OCI-M2 (cell line): ENCODE data around the gene TRPV3.

Source experiments
- DNase-seq: peaks from one replicate; lab custom pipeline; 2025; ENCODE audit not compliant: unreplicated experiment; lab: John Stamatoyannopoulos, UW

The TRPV3 gene

GRCh38 chr17:3547628-3548027 lies 10.0 kb downstream of the TRPV3 start:
- no peak for DNase-seq

- DNase-seq: no peak
Measured at GRCh38 chr17:3546997-3547396, 10.6 kb downstream of the TRPV3 start.

GRCh38 chr17:3546521-3546920 lies 11.1 kb downstream of the TRPV3 start:
- no peak for DNase-seq

- DNase-seq: no peak
Measured at GRCh38 chr17:3545151-3545550, 12.5 kb downstream of the TRPV3 start.

- DNase-seq: no peak
Measured at GRCh38 chr17:3544365-3544764, 13.2 kb downstream of the TRPV3 start.

GRCh38 chr17:3543453-3543852 lies 14.2 kb downstream of the TRPV3 start:
- DNase-seq: no peak

GRCh38 chr17:3542410-3543088 lies 15.1 kb downstream of the TRPV3 start:
- DNase-seq: no peak

- DNase-seq: no peak
Measured at GRCh38 chr17:3539881-3540540, 17.6 kb downstream of the TRPV3 start.

- no peak for DNase-seq
Measured at GRCh38 chr17:3536716-3537115, 20.9 kb downstream of the TRPV3 start.

GRCh38 chr17:3535253-3535995 lies 22.2 kb downstream of the TRPV3 start:
- DNase-seq: no peak

GRCh38 chr17:3534881-3535252 lies 22.7 kb downstream of the TRPV3 start:
- DNase-seq: no peak

- DNase-seq: no peak
Measured at GRCh38 chr17:3533752-3534151, 23.9 kb downstream of the TRPV3 start.

- no peak for DNase-seq
Measured at GRCh38 chr17:3532859-3533142, 24.8 kb downstream of the TRPV3 start.

- no peak for DNase-seq
Measured at GRCh38 chr17:3532106-3532858, 25.3 kb downstream of the TRPV3 start.

- DNase-seq: no peak
Measured at GRCh38 chr17:3531266-3532101, 26.1 kb downstream of the TRPV3 start.

- no peak for DNase-seq
Measured at GRCh38 chr17:3529817-3530741, 27.5 kb downstream of the TRPV3 start.

GRCh38 chr17:3528880-3529511 lies 28.6 kb downstream of the TRPV3 start:
- no peak for DNase-seq

- no peak for DNase-seq
Measured at GRCh38 chr17:3528403-3528851, 29.2 kb downstream of the TRPV3 start.

GRCh38 chr17:3527896-3528295 lies 29.7 kb downstream of the TRPV3 start:
- DNase-seq: no peak
